GM21447 (cell line): Measurements from ENCODE around the gene CDC42SE2.
"Not testable (repeated sequence)": the region's sequence is repeated elsewhere in the genome, so short reads cannot be mapped to it uniquely, and the experiment has no call there.

Experiments used
- ATAC-seq: cut with Tn5 transposase; IDR thresholded peaks from one replicate; pipeline ENCODE4 v1.9.1; 2021; ENCODE audit not compliant: unreplicated experiment

Gene CDC42SE2

DNA sequence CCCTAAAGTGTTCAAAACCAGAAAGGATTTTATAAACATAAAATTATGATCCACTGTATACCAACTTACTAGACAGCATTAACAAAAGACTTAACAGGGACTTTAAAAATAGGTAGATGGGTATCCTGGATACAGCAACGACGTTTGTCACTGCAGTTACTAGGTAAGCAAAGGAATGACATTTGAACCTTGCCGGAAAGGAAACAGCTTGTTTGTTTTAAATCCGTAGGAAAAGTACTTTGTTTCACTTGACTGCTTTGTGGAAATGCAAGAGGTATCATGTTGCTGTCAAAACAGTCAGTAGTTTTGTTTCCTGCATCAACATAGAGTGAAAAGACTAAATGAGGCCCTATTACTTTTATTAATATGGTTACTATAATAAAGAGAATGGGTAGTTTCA is 122.9 kb downstream of the CDC42SE2 start:
- no peak for ATAC-seq

DNA sequence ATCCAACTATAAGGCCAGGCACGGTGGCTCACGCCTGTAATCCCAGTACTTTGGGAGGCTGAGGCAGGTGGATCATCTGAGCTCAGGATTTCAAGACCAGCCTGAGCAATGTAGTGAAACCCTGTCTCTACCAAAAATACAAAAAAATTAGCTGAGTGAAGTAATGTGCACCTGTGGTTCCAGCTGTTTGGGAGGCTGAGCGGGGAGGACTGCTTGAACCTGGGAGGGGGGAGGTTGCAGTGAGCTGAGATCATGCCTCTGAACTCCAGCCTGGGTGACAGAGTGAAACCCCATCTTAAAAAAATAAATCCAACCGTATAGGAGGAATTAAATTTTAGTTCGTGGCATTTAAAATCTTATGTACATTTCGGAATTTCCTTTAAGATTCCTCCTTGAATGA is 123.4 kb downstream of the CDC42SE2 start:
- no peak for ATAC-seq

DNA sequence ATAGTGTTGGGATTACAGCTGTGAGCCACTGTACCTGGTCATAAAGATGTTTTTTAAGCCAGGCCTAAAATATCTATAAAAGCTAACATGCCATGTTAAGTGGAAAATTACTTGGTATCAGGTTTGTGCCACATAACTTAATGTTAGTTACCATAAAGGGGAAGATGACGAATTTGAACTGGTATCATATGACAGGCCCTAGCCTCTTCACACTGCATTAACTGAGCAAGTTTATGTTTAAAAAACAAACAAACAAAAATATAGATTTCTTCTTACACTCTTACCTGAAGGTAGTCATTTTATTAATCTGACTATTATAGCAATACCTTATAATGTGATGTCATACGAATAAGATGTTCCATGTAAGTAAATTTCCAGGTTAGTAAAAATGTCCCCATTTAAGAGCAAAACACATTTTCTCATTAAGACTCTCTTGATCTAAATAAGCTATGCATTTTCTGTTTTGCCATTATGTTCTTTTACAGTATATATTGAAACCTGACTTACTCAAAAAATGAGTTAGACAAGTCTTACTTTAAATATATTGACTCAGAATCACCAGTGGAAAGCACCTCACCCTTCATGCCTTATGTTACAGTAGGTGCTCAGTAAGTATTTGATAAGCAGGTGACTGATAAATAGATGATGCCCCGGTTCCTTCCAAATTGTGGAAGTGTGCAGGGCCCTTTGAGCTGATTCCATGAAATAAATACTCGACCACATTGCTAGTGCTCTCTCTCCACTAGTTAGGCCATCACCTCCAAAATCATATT is 125.4 kb downstream of the CDC42SE2 start:
- no peak for ATAC-seq

DNA sequence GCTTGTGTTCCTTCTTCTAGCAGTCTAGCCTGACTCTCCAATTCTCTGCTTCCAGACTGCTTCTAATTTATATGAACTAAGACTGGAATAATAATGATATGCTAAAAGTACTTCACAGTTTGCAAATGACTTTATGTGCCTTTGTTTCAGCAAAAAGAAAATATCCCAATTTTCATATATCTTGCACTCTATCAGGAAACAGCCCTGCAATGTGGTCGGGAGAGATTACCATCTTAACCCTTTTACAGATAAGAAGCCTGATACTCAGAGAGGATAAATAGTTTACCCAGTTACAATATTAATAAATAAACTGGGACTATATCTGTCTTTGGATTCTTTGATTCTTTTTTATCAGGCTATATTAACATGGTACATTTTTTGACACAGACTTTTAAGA is 126.0 kb downstream of the CDC42SE2 start:
- no peak for ATAC-seq

GRCh38 chr5:131392466-131393095 is 128.7 kb downstream of the CDC42SE2 start:
- no peak for ATAC-seq

- ATAC-seq: no peak
Observed at GRCh38 chr5:131393498-131393968, 129.7 kb downstream of the CDC42SE2 start.

DNA sequence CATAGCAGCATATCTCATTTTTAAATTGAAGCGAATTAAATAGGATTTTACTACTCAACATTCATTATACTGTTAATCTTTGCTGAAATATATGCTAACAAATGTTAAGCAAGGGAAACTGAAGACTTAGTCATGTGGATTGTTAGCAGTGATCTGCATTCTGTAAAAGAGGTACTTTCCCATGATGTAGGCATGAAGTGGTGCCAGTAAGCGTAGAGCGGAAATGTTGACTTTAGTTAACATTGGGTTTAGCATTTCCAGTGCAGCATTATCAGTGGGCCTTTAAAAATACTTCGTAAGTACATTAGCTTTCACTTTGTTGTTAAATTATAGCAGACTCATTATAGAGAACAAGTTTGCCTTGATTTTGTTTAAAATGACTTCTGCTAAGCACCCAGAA is 130.3 kb downstream of the CDC42SE2 start:
- peak; percentile 81 for ATAC-seq

DNA sequence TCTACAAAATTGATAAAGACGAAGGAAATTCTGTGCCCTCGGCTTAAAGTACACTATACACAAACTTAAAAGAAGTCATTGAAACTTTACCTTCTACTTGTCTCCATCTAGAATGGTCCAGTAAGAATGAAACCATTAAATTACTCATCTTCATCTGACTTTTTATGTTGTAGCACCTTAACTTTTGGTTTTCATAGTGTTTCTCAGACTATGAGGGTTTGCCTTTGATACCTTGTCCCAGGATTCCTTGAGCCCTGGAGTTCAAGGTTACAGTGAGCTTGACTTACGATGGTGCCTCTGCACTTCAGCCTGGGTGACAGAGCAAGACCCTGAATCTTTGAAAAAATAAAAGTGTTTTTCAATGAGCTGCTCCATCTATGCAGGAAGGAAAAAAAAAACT is 132.2 kb downstream of the CDC42SE2 start:
- ATAC-seq: peak; percentile 84

DNA sequence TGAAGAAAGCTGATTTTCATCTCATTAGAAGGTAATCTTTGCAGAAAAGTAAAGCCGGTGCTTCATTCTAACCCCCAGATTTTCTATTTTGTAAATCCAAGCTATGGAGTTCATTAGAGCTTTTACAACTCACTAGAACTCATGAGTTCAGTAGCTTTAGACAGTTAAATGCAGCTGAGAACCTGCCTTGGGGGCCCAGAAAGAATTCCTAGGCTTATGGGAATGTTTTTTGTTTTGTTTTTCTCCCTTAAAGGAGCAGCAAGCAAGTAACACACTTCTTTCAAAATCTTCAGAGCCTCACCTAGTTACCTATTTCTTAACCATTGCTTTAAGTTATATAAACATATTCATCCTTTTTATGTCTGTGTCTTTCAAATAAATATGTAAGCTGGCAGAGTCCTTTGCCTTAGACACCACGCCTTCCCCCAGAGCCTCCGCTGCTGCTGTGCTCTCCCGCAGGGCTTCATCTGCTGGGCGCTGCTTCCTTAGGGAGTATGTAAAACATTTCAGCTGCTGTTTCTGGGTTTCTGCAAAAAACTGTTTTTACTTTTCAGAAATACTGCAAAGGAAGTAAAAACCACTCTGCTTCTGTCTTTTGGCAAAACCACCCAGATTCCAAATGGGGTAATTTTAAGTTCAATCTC is 132.9 kb downstream of the CDC42SE2 start:
- no peak for ATAC-seq

- not testable (repeated sequence) for ATAC-seq
Observed at GRCh38 chr5:131399007-131399406, 135.2 kb downstream of the CDC42SE2 start.

DNA sequence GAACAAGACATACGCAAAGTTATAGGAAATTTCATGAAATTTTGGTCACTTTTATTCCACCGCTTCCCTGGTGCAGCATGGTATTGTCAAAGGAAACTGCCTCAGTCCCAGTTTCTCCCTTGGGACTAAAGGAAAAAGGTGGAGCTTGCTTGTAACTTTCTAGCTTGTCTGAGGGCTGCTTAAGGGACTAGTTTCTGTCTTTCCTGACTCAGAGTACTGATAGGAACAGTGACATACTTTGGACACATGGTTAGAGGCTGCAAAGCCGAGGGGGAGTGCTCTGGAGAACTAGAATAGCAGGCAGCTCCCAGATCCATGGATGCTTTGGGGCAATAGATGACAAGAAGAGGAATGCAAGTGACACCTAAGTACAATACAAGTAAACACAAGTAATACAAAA is 136.7 kb downstream of the CDC42SE2 start:
- ATAC-seq: no peak

GRCh38 chr5:131405674-131406073 is 141.8 kb downstream of the CDC42SE2 start:
- no peak for ATAC-seq

GRCh38 chr5:131406076-131406475 is 142.2 kb downstream of the CDC42SE2 start:
- no peak for ATAC-seq

- no peak for ATAC-seq
Observed at GRCh38 chr5:131406975-131407638, 143.3 kb downstream of the CDC42SE2 start.

DNA sequence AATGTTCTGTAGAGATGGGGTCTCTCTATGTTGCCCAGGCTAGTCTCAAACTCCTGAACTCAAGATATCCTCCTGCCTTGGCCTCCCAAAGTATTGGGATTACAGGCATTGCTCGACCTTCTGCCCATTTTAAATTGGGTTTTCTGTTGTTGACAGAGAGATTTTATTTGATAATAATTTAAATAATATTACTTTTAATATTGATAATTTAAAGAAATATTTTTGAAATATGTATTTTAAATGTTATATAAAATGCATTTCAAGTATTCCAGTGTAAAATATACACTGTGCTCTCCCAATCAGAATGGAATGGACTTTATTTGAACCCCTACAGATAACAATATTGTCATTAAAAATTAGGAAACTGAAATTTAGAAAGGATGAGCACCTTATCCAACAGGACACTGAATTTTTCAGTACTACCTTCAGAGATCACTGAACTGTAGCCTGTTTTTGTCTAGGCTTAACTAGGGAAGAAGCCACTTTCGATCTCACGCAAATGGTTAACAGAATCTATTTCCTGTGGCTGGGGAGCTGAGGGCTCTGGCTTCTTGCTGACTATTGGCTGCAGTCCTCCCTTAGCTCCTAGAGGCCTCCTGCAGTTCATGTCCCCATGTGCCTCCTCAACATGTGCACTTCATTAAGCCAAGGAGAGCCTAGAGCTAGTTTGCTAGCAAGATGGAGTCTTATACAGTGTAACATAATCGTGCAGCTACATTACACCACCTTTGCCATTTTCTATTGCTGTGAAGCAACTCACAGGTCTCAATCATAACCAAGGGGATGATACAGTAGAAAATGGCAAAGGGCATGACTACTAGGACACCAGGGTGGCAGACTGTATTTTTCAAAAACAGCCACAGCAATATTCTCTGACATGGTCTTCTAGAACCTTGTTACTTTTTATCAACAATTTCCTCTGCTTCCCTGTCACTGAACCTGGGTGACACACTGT is 150.0 kb downstream of the CDC42SE2 start:
- ATAC-seq: peak; percentile 72

- peak; percentile 65 for ATAC-seq
Observed at GRCh38 chr5:131416729-131417128, 152.9 kb downstream of the CDC42SE2 start.

DNA sequence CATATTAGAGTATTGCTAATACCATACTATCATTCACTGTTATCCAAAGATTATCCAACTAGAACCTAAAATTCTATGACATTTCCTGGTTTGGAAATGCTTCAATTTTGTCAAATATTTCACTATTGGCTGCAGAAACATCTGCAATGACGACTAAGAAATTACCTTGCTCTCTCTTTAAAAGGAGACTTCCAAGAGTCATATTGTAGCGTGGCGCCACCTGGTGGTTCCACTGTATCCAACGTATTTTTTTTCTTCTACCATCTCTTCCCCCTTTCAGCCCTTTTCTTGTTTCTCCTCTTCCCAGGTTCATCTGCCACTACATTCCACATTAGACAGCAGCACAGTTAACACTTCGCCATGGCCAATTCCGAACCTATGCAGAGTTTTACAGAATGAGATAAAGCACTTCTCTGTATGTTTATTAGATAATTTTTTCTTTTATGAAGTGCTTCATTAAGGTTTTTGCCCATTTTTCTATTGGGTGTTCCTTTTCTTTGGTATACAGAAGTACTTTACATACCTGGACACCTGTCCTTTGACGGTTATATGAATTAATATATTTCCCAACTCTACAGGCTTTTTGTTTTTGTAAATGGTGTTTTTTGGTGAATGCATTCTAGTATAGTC is 153.5 kb downstream of the CDC42SE2 start:
- peak; percentile 40 for ATAC-seq

DNA sequence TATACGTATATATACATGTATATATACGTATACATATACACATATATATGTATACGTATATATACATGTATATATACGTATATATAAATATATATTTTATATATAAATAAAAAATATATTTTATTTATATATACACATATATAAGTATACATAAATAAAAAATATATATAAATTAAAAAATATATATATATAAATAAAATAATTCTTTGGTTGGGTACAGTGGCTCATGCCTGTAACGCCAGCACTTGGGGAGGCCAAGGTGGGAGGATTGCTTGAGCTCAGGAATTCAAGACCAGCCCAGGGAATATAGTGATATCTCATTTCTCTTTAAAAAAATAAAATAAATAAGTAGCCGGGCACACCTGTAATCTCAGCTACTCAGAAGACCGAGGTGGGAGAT is 155.0 kb downstream of the CDC42SE2 start:
- no peak for ATAC-seq

DNA sequence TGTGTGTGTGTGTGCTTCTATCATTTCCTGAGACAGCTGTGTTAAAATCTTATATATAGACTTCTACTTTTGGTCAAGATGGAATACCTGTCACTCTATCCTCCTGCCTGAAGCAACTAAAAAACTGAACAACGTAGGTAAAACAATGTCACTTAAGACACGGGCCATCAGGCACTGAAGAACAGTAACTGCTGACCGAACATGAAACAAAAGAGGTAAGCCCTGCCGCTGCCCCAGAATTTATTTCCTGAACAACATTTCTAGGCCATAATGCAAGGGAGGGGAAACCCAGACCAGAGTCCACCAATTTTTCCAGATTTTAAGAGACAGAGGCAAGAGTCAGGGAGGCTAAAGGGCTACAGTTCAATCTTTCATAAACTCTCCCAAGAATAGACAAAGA is 156.0 kb downstream of the CDC42SE2 start:
- ATAC-seq: no peak

GRCh38 chr5:131423056-131423455 is 159.2 kb downstream of the CDC42SE2 start:
- ATAC-seq: no peak
